Renal cortex interstitium (tissue), 11 donors: Measurements from ENCODE around the gene NPEPPS. TPM values are rescaled to one million over a fixed set of nuclear protein-coding genes. Genes with fewer than 3 reads are reported as not detected.

ENCODE experiments used
- DNase-seq, 11 donors: peaks; one replicate each; pipeline ENCODE4 v3.0.0-alpha.2; 2013; ENCODE audit warnings: low read depth in 9 of 11, low spot score in 4 of 11; ENCODE audit errors: extremely low read depth in 1 of 11
- polyA plus RNA-seq, 3 donors: library from polyadenylated mRNA; unstranded; fragments of 120-200 nt; gene quantifications; one replicate each; pipeline ENCODE4 v1.2.1, GENCODE V29; 2013; ENCODE audit not compliant: insufficient read length in 3 of 3

NPEPPS gene
- polyA plus RNA-seq, 3 donors, result 149 to 190 (median 150) TPM

GRCh38 chr17:47611372-47612350 is 80.8 kb downstream of the NPEPPS start:
- DNase-seq, result no peak

- peak; percentile 15 to 60 (median 39) for DNase-seq
Observed at GRCh38 chr17:47615766-47616424, 85.0 kb downstream of the NPEPPS start.

- DNase-seq, result no peak
Observed at GRCh38 chr17:47618410-47618809, 87.5 kb downstream of the NPEPPS start.

GRCh38 chr17:47620503-47621245 is 89.8 kb downstream of the NPEPPS start:
- DNase-seq, result no peak

GRCh38 chr17:47621293-47622179 is 90.6 kb downstream of the NPEPPS start:
- no peak for DNase-seq

GRCh38 chr17:47622180-47622549 is 91.3 kb downstream of the NPEPPS start:
- no peak for DNase-seq

GRCh38 chr17:47624727-47625068 is 93.8 kb downstream of the NPEPPS start:
- no peak for DNase-seq

GRCh38 chr17:47628014-47628566 is 97.2 kb downstream of the NPEPPS start:
- DNase-seq, result no peak

- no peak for DNase-seq
Observed at GRCh38 chr17:47629826-47630225, 98.9 kb downstream of the NPEPPS start.

GRCh38 chr17:47630614-47631013 is 99.7 kb downstream of the NPEPPS start:
- no peak for DNase-seq

GRCh38 chr17:47632991-47633390 is 102.1 kb downstream of the NPEPPS start:
- DNase-seq, result no peak

- DNase-seq, result no peak
Observed at GRCh38 chr17:47633996-47634395, 103.1 kb downstream of the NPEPPS start.

GRCh38 chr17:47634870-47635269 is 104.0 kb downstream of the NPEPPS start:
- DNase-seq, result no peak

- no peak for DNase-seq
Observed at GRCh38 chr17:47635734-47636133, 104.8 kb downstream of the NPEPPS start.

- DNase-seq, result no peak
Observed at GRCh38 chr17:47636273-47637030, 105.5 kb downstream of the NPEPPS start.

GRCh38 chr17:47638903-47639302 is 108.0 kb downstream of the NPEPPS start:
- DNase-seq, result no peak

GRCh38 chr17:47640076-47640475 is 109.2 kb downstream of the NPEPPS start:
- DNase-seq, result no peak

- DNase-seq, result no peak
Observed at GRCh38 chr17:47641202-47641601, 110.3 kb downstream of the NPEPPS start.
